ENCODE data around the gene ANKRD23. TPM values are rescaled to one million over a fixed set of nuclear protein-coding genes. Genes with fewer than 3 reads are reported as not detected.

The ANKRD23 gene
- total RNA-seq, 2 experiments from 2014 or later = 6.5 to 6.7 TPM

GRCh38 chr2:96885432-96886347 lies 41.9 kb upstream of the ANKRD23 start:
- Histone ChIP-seq H3K9me2 (ENCODE audit: insufficient read depth, low read length) (no peaks in the 10 kb centered on the region), H3K36me3 (ENCODE audit: insufficient read depth, low read length) (no peaks in the 10 kb centered on the region), H4K20me1 (ENCODE audit: insufficient read depth, low read length) (no peaks in the 10 kb centered on the region), H3K79me2 (ENCODE audit: insufficient read depth, low read depth, low read length) (no peaks in the 10 kb centered on the region), H2AFZ (ENCODE audit: low read length) (no peak overlapping the region), H3K4me3 (ENCODE audit: low read depth, low read length, poor library complexity, severe bottlenecking) (no peak overlapping the region), H3K27ac (ENCODE audit: low read depth, low read length, poor library complexity, severe bottlenecking) (no peak overlapping the region), H3K4me1 (ENCODE audit: insufficient read depth, low read length, poor library complexity, severe bottlenecking) (peaks cover 4% of the 10 kb centered on the region), H3K4me2 (ENCODE audit: low read length) (no peak overlapping the region), H3K9me3 (ENCODE audit: low read length) (no peaks in the 10 kb centered on the region)
- TF ChIP-seq CTCF (conservative IDR thresholded peaks at IDR 0.05; ENCODE audit: low read length) = no peak
- TF ChIP-seq EZH2phosphoT487 (IDR thresholded peaks at IDR 0.05; ENCODE audit: borderline replicate concordance, low read depth, low read length) = no peak
- CTCF ChIA-PET (ENCODE audit: unreplicated experiment) = no interaction called here
- no peak for DNase-seq (ENCODE audit: low spot score)
- intact Hi-C loops (cut with micrococcal nuclease; ENCODE audit: unreplicated experiment) = no loop called here
- BruUV-seq (replicated peaks) = no TSS peak
- POLR2A ChIA-PET = no interaction called here

GRCh38 chr2:96884299-96885094 lies 40.7 kb upstream of the ANKRD23 start:
- Histone ChIP-seq H3K4me2 (ENCODE audit: low read length) (no peak overlapping the region), H3K79me2 (ENCODE audit: insufficient read depth, low read depth, low read length) (no peaks in the 10 kb centered on the region), H3K4me3 (ENCODE audit: low read depth, low read length, poor library complexity, severe bottlenecking) (no peak overlapping the region), H3K9me2 (ENCODE audit: insufficient read depth, low read length) (no peaks in the 10 kb centered on the region), H3K27ac (ENCODE audit: low read depth, low read length, poor library complexity, severe bottlenecking) (no peak overlapping the region), H2AFZ (ENCODE audit: low read length) (no peak overlapping the region), H3K9me3 (ENCODE audit: low read length) (no peaks in the 10 kb centered on the region), H3K36me3 (ENCODE audit: insufficient read depth, low read length) (no peaks in the 10 kb centered on the region), H3K4me1 (ENCODE audit: insufficient read depth, low read length, poor library complexity, severe bottlenecking) (peaks cover 4% of the 10 kb centered on the region), H4K20me1 (ENCODE audit: insufficient read depth, low read length) (no peaks in the 10 kb centered on the region)
- no peak for DNase-seq (ENCODE audit: low spot score)
- POLR2A ChIA-PET = no interaction called here
- CTCF ChIA-PET (ENCODE audit: unreplicated experiment) = no interaction called here
- no peak for TF ChIP-seq CTCF (conservative IDR thresholded peaks at IDR 0.05; ENCODE audit: low read length)
- no peak for TF ChIP-seq EZH2phosphoT487 (IDR thresholded peaks at IDR 0.05; ENCODE audit: borderline replicate concordance, low read depth, low read length)
- BruUV-seq (replicated peaks) = no TSS peak
- intact Hi-C loops (cut with micrococcal nuclease; ENCODE audit: unreplicated experiment) = no loop called here

Measured in OCI-LY7 (cell line).